ENCODE results near the gene TRAPPC3. TPM values are rescaled to one million over a fixed set of nuclear protein-coding genes. Genes with fewer than 3 reads are reported as not detected.

TRAPPC3 gene
- polyA plus RNA-seq, 1 donor (not counting 4 experiments of a cell fraction or from before 2014, with no cell fraction given): 173 TPM

DNA sequence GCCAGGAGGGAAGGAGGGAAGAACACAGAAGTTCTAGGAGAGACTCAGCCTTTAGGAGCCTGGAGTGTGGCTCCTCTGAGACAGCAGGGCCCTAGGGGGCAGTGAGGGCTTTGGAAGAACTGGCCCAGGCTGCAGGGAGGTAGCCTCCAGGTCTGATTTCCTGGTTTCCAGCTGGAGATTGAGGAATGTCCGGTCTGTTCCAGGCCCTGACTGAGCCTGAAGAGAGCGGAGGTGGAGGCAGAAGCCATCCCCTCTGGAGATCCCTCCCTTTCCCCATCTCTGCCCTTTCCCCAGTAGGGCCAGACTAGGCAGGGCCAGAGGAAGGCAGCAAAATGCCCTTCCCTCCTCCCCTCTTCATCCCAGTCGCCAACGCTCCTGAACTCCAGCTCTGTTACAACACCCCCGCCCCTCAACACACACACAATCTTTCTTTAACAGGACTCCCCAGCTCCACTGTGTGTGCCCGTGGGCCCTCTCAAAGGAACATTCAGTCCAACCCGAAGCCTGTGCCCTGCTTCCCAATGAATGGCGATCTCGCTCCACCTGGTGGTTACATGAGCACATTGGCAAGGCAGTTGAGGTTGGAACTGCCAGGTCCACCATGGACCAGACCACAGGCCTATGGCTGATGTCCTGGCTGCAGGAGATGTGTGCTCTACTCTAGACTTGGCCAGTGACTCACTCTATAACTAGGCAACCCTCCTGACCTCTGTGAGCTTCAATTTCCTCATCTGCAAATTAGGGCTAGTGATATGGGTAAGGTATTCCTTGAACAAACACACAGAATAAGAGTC is 38.7 kb upstream of the TRAPPC3 start:
- FAIRE-seq (peak; percentile 98), DNase-seq (ENCODE audit: low read depth, low spot score) (no peak)
- Histone ChIP-seq H3K9ac (ENCODE audit: control insufficient read depth, extremely low read depth, insufficient read depth, low read length) (peak overlapping the region; percentile 68), H3K4me1 (ENCODE audit: control insufficient read depth, extremely low read depth, insufficient read depth, low read length) (peaks cover 9% of the 10 kb centered on the region), H3K4me3 (ENCODE audit: control insufficient read depth in 2 of 3, extremely low read depth in 1 of 3, insufficient read depth in 2 of 3, low read depth in 1 of 3, low read length in 3 of 3) (peak overlapping the region in 1 of 3 experiments; percentile 5), H3K27me3 (ENCODE audit: control insufficient read depth, extremely low read depth, insufficient read depth, low read length) (no peaks in the 10 kb centered on the region), H2AFZ (ENCODE audit: control insufficient read depth, low read length) (peak overlapping the region; percentile 90), H3K36me3 (ENCODE audit: control insufficient read depth in 2 of 2, extremely low read depth in 1 of 2, insufficient read depth in 2 of 2, low read length in 2 of 2) (no peaks in the 10 kb centered on the region), H4K20me1 (ENCODE audit: control insufficient read depth, extremely low read depth, insufficient read depth, low read length) (no peaks in the 10 kb centered on the region), H3K4me2 (ENCODE audit: control insufficient read depth, extremely low read depth, insufficient read depth, low read depth, low read length) (peak overlapping the region; percentile 57), H3K27ac (ENCODE audit: control insufficient read depth, insufficient read depth, low read length) (peak overlapping the region; percentile 83), H3K9me3 (ENCODE audit: control insufficient read depth, low read depth, low read length) (no peaks in the 10 kb centered on the region), H3K9me1 (ENCODE audit: control insufficient read depth, extremely low read depth, insufficient read depth, low read length) (no peaks in the 10 kb centered on the region), H3K79me2 (ENCODE audit: control insufficient read depth, insufficient read depth, low read length) (no peaks in the 10 kb centered on the region)
- dilution Hi-C loops (cut with MboI; ENCODE audit: extremely low pct_ligation_motif_present, low sequenced_read_pairs): no loop called here
- TF ChIP-seq, protein P1, sequence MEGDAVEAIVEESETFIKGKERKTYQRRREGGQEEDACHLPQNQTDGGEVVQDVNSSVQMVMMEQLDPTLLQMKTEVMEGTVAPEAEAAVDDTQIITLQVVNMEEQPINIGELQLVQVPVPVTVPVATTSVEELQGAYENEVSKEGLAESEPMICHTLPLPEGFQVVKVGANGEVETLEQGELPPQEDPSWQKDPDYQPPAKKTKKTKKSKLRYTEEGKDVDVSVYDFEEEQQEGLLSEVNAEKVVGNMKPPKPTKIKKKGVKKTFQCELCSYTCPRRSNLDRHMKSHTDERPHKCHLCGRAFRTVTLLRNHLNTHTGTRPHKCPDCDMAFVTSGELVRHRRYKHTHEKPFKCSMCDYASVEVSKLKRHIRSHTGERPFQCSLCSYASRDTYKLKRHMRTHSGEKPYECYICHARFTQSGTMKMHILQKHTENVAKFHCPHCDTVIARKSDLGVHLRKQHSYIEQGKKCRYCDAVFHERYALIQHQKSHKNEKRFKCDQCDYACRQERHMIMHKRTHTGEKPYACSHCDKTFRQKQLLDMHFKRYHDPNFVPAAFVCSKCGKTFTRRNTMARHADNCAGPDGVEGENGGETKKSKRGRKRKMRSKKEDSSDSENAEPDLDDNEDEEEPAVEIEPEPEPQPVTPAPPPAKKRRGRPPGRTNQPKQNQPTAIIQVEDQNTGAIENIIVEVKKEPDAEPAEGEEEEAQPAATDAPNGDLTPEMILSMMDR (optimal IDR thresholded peaks at IDR 0.05 in 1 of 3, IDR thresholded peaks at IDR 0.05 in 1 of 3, conservative IDR thresholded peaks at IDR 0.05 in 1 of 3; ENCODE audit: extremely low read depth in 1 of 3, insufficient read depth in 2 of 3, low read length in 3 of 3): peak; percentile 82 to 100 (median 96)
- TF ChIP-seq EZH2 (IDR thresholded peaks at IDR 0.05; ENCODE audit: low read length): no peak

DNA sequence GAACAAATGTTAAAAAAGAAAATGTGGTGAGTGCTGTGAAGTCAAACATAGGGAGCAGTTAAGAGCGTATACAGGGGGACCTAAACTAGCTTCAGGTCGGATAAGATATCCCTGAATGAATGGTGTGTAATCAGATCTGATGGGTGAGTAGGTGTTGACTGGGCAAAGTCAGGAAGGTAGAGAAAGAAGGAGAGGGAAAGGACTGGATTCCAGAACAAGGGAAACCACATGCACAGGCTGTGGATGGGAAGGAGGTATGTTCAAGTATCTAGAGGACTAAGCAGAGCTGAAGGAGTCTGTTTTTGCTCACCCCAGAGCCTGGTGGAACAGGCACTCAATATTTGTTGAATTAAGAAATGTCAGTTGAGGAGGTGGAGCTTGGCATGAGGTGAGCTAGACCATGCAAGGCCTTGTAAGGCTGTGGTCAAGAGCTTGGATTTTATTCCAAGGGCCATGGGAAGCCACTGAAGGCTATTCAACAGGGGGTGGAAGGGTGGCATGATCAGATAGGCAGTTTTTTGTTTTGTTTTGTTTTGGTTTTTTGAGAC is 34.1 kb upstream of the TRAPPC3 start:
- DNase-seq (ENCODE audit: low read depth, low spot score) (no peak), FAIRE-seq (peak; percentile 52)
- no peaks in the 10 kb centered on the region for H3K27me3 ChIP-seq (ENCODE audit: control insufficient read depth, extremely low read depth, insufficient read depth, low read length)
- H3K9ac ChIP-seq (ENCODE audit: control insufficient read depth, extremely low read depth, insufficient read depth, low read length): no peak overlapping the region
- peaks cover 25 to 32% of the 10 kb centered on the region in 2 experiments for H3K36me3 ChIP-seq (ENCODE audit: control insufficient read depth in 2 of 2, extremely low read depth in 1 of 2, insufficient read depth in 2 of 2, low read length in 2 of 2)
- peaks cover 5% of the 10 kb centered on the region for H4K20me1 ChIP-seq (ENCODE audit: control insufficient read depth, extremely low read depth, insufficient read depth, low read length)
- H3K27ac ChIP-seq (ENCODE audit: control insufficient read depth, insufficient read depth, low read length): no peak overlapping the region
- H3K9me3 ChIP-seq (ENCODE audit: control insufficient read depth, low read depth, low read length): no peaks in the 10 kb centered on the region
- H3K9me1 ChIP-seq (ENCODE audit: control insufficient read depth, extremely low read depth, insufficient read depth, low read length): no peaks in the 10 kb centered on the region
- TF ChIP-seq EZH2 (IDR thresholded peaks at IDR 0.05; ENCODE audit: low read length): no peak
- TF ChIP-seq, protein P1 (optimal IDR thresholded peaks at IDR 0.05 in 1 of 3, IDR thresholded peaks at IDR 0.05 in 1 of 3, conservative IDR thresholded peaks at IDR 0.05 in 1 of 3; ENCODE audit: extremely low read depth in 1 of 3, insufficient read depth in 2 of 3, low read length in 3 of 3): no peak
- H3K4me3 ChIP-seq (ENCODE audit: control insufficient read depth in 2 of 3, extremely low read depth in 1 of 3, insufficient read depth in 2 of 3, low read depth in 1 of 3, low read length in 3 of 3): no peak overlapping the region
- peaks cover 10% of the 10 kb centered on the region for H3K4me1 ChIP-seq (ENCODE audit: control insufficient read depth, extremely low read depth, insufficient read depth, low read length)
- H3K4me2 ChIP-seq (ENCODE audit: control insufficient read depth, extremely low read depth, insufficient read depth, low read depth, low read length): no peak overlapping the region
- dilution Hi-C loops (cut with MboI; ENCODE audit: extremely low pct_ligation_motif_present, low sequenced_read_pairs): no loop called here
- H2AFZ ChIP-seq (ENCODE audit: control insufficient read depth, low read length): no peak overlapping the region
- peaks cover 3% of the 10 kb centered on the region for H3K79me2 ChIP-seq (ENCODE audit: control insufficient read depth, insufficient read depth, low read length)

Data from keratinocyte (primary cell).